HEK293 (cell line): ENCODE data around the gene TGFBRAP1.
"Not testable (repeated sequence)": the region's sequence is repeated elsewhere in the genome, so short reads cannot be mapped to it uniquely, and the experiment has no call there.

Experiments used
- CTCF ChIA-PET: fragments of 350-600 bp; formaldehyde crosslinking; extraction: SDS; loops from one replicate; lab custom pipeline; 2021; ENCODE audit warnings: antibody characterized with exemption; lab: Yijun Ruan, JAX
- POLR2A ChIA-PET: fragments of 300-600 bp; formaldehyde crosslinking; extraction: SDS; loops from one replicate; lab custom pipeline; 2020; ENCODE audit warnings: antibody characterized with exemption, inconsistent platforms; lab: Yijun Ruan, JAX
- H3K27ac ChIP-seq: fragments of 200-500 bp; sonication (Bioruptor generic); 2 replicates; pipeline ENCODE4 v1.5.1; 2014; ENCODE audit warnings: low read depth, low read length, control low read depth, inconsistent platforms; ENCODE audit errors: extremely low read depth
- H3K36me3 ChIP-seq, 2 experiments: fragments of 200-500 bp in 1 of 2; sonication (Bioruptor generic) in 1 of 2; 1 replicate in 1 of 2; 2 replicates in 1 of 2; pipeline ENCODE4 v1.5.1; 2014 to 2017; ENCODE audit warnings: inconsistent platforms in 2 of 2, low read length in 2 of 2; ENCODE audit not compliant: control insufficient read depth in 2 of 2, insufficient read depth in 1 of 2
- H3K4me1 ChIP-seq: fragments of 200-500 bp; sonication (Bioruptor generic); 2 replicates; pipeline ENCODE4 v1.5.1; 2014; ENCODE audit warnings: mild to moderate bottlenecking, low read length, inconsistent platforms; ENCODE audit not compliant: control insufficient read depth, insufficient read depth
- H3K4me3 ChIP-seq: 2 replicates; pipeline ENCODE4 v1.5.1; 2011; ENCODE audit warnings: low read depth, mild to moderate bottlenecking, control low read depth, low read length, moderate library complexity
- H3K9me3 ChIP-seq: fragments of 200-500 bp; sonication (Bioruptor generic); 2 replicates; pipeline ENCODE4 v1.5.1; 2014; ENCODE audit warnings: low read depth, low read length, inconsistent platforms; ENCODE audit not compliant: control insufficient read depth, insufficient read depth
- GFI1B ChIP-seq: fragments of 450-650 bp; formaldehyde crosslinking; IDR thresholded peaks from 2 replicates; pipeline ENCODE4 v1.5.1; 2016; ENCODE audit warnings: missing biosample characterization, missing genetic modification characterization
- GLI4 ChIP-seq: fragments of 450-650 bp; formaldehyde crosslinking; IDR thresholded peaks from 2 replicates; pipeline ENCODE4 v1.5.1; 2016; ENCODE audit warnings: missing biosample characterization, missing genetic modification characterization
- HOXA7 ChIP-seq: sonication (generic); formaldehyde crosslinking; IDR thresholded peaks from 2 replicates; pipeline ENCODE4 v1.8.1; 2022; ENCODE audit warnings: missing genetic modification reagents, borderline replicate concordance
- MZF1 ChIP-seq: fragments of 450-650 bp; formaldehyde crosslinking; IDR thresholded peaks from 2 replicates; pipeline ENCODE4 v1.5.1; 2017; ENCODE audit warnings: missing biosample characterization, missing genetic modification characterization, borderline replicate concordance
- SCRT2 ChIP-seq: fragments of 450-650 bp; formaldehyde crosslinking; IDR thresholded peaks from 2 replicates; pipeline ENCODE4 v1.5.1; 2016; ENCODE audit warnings: missing biosample characterization, missing genetic modification characterization
- WT1 ChIP-seq: fragments of 450-650 bp; formaldehyde crosslinking; IDR thresholded peaks from 2 replicates; pipeline ENCODE4 v1.5.1; 2016; ENCODE audit warnings: missing biosample characterization, missing genetic modification characterization
- ZBTB21 ChIP-seq: fragments of 450-650 bp; formaldehyde crosslinking; IDR thresholded peaks from 2 replicates; pipeline ENCODE4 v1.5.1; 2017; ENCODE audit warnings: missing biosample characterization, missing genetic modification characterization
- ZBTB44 ChIP-seq: fragments of 450-650 bp; IDR thresholded peaks from 2 replicates; pipeline ENCODE4 v1.5.1; 2018; ENCODE audit warnings: missing biosample characterization, mild to moderate bottlenecking, missing genetic modification characterization
- ZIC2 ChIP-seq: fragments of 450-650 bp; formaldehyde crosslinking; IDR thresholded peaks from 2 replicates; pipeline ENCODE4 v1.5.1; 2016; ENCODE audit warnings: missing biosample characterization, missing genetic modification characterization
- ZNF132 ChIP-seq: fragments of 450-650 bp; formaldehyde crosslinking; IDR thresholded peaks from 2 replicates; pipeline ENCODE4 v1.5.1; 2017; ENCODE audit warnings: missing biosample characterization, missing genetic modification characterization, borderline replicate concordance
- ZNF155 ChIP-seq: fragments of 450-650 bp; formaldehyde crosslinking; IDR thresholded peaks from 2 replicates; pipeline ENCODE4 v1.5.1; 2016; ENCODE audit warnings: missing biosample characterization, missing genetic modification characterization
- ZNF202 ChIP-seq: fragments of 450-650 bp; formaldehyde crosslinking; IDR thresholded peaks from 2 replicates; pipeline ENCODE4 v1.5.1; 2016; ENCODE audit warnings: missing biosample characterization, missing genetic modification characterization, borderline replicate concordance
- ZNF426 ChIP-seq: fragments of 450-650 bp; formaldehyde crosslinking; IDR thresholded peaks from 2 replicates; pipeline ENCODE4 v1.5.1; 2017; ENCODE audit warnings: missing biosample characterization, missing genetic modification characterization, mild to moderate bottlenecking, inconsistent platforms, moderate library complexity
- ZNF518A ChIP-seq: fragments of 450-650 bp; formaldehyde crosslinking; conservative IDR thresholded peaks from 2 replicates; pipeline ENCODE4 v1.5.1; 2016; ENCODE audit warnings: low read depth, missing biosample characterization, missing genetic modification characterization
- ZNF521 ChIP-seq: fragments of 450-650 bp; formaldehyde crosslinking; IDR thresholded peaks from 2 replicates; pipeline ENCODE4 v1.5.1; 2017; ENCODE audit warnings: missing biosample characterization, mild to moderate bottlenecking, missing genetic modification characterization
- ZNF664 ChIP-seq: fragments of 450-650 bp; formaldehyde crosslinking; IDR thresholded peaks from 2 replicates; pipeline ENCODE4 v1.5.1; 2016; ENCODE audit warnings: missing biosample characterization, missing genetic modification characterization
- TF ChIP-seq, protein P1 (sequence below): fragments of 450-650 bp; formaldehyde crosslinking; IDR thresholded peaks from 2 replicates; pipeline ENCODE4 v1.5.1; 2017; ENCODE audit warnings: missing biosample characterization, missing genetic modification characterization
- TF ChIP-seq, protein P2 (sequence below): fragments of 450-650 bp; formaldehyde crosslinking; IDR thresholded peaks from 2 replicates; pipeline ENCODE4 v1.5.1; 2016; ENCODE audit warnings: missing biosample characterization, missing genetic modification characterization, borderline replicate concordance

The TGFBRAP1 gene

DNA sequence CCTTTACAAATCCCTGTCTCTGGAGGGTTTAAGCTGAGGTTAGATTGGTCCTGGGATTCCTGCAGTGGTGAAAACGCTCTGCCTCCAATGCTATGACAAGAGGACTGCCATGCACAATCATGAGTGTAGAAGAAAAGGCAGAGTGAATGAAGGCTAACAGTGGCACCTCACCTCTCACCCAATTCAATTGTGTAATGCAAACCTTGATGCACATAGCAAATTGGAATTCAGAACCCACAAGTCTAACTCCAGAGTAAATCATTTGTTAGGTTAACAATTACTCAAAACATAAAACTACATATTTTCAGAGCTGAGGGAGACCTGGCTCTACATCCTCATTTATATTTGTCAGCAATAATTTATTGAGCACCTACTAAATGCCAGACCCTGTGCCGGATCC is 1.8 kb downstream of the TGFBRAP1 start:
- no peak overlapping the region for H3K27ac ChIP-seq
- peak; percentile 40; the same call in 1 of the 2 replicates for TF ChIP-seq ZNF664 (tag by site-specific recombination)
- TF ChIP-seq, protein P1, sequence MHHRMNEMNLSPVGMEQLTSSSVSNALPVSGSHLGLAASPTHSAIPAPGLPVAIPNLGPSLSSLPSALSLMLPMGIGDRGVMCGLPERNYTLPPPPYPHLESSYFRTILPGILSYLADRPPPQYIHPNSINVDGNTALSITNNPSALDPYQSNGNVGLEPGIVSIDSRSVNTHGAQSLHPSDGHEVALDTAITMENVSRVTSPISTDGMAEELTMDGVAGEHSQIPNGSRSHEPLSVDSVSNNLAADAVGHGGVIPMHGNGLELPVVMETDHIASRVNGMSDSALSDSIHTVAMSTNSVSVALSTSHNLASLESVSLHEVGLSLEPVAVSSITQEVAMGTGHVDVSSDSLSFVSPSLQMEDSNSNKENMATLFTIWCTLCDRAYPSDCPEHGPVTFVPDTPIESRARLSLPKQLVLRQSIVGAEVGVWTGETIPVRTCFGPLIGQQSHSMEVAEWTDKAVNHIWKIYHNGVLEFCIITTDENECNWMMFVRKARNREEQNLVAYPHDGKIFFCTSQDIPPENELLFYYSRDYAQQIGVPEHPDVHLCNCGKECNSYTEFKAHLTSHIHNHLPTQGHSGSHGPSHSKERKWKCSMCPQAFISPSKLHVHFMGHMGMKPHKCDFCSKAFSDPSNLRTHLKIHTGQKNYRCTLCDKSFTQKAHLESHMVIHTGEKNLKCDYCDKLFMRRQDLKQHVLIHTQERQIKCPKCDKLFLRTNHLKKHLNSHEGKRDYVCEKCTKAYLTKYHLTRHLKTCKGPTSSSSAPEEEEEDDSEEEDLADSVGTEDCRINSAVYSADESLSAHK (tag by site-specific recombination): no peak
- ChIA-PET CTCF (interaction anchor here (0.6 kb wide), 1 partner anchor 17 kb away, joined by 3 read pairs; no protein-coding TSS in a partner anchor), POLR2A (interaction anchor here (1.0 kb wide), 1 partner anchor 10 kb away, joined by 3 read pairs; the partner anchor contains the start of gene C2orf49)
- H3K9me3 ChIP-seq: no peaks in the 10 kb centered on the region
- H3K4me1 ChIP-seq: 0 out of 2 replicates have a peak, but pooled peaks cover 4% of the 10 kb centered on the region
- peaks cover 0 to 5% of the 10 kb centered on the region in 2 experiments; a peak in 1 of 3 replicates for H3K36me3 ChIP-seq
- no peak overlapping the region for H3K4me3 ChIP-seq

GRCh38 chr2:105327271-105327670 is 2.3 kb downstream of the TGFBRAP1 start:
- POLR2A ChIA-PET: interaction anchor here (0.6 to 1.0 kb wide), 2 partner anchors 10 to 1028 kb away, joined by 3 to 4 read pairs; partner anchors contain the start of gene C2orf49

GRCh38 chr2:105325389-105325963 is 4.1 kb downstream of the TGFBRAP1 start:
- ChIA-PET CTCF (interaction anchor here (0.9 kb wide), 1 partner anchor 31 kb away, joined by 5 read pairs; no protein-coding TSS in a partner anchor), POLR2A (no interaction called here)
- H3K4me1 ChIP-seq: peaks cover 8% of the 10 kb centered on the region
- no peak overlapping the region for H3K27ac ChIP-seq
- no peak overlapping the region for H3K4me3 ChIP-seq
- no peaks in the 10 kb centered on the region for H3K9me3 ChIP-seq
- peaks cover 0 to 5% of the 10 kb centered on the region in 2 experiments; a peak in 1 of 3 replicates for H3K36me3 ChIP-seq
- TF ChIP-seq ZNF518A (tag by site-specific recombination) (no peak), ZNF521 (tag by site-specific recombination) (no peak), GFI1B (no peak), ZBTB44 (tag by site-specific recombination) (no peak), ZNF202 (tag by site-specific recombination) (no peak), ZNF155 (tag by site-specific recombination) (no peak), WT1 (tag by site-specific recombination) (no peak), ZBTB21 (tag by site-specific recombination) (no peak), ZIC2 (tag by site-specific recombination) (peak; percentile 55), ZNF132 (tag by site-specific recombination) (no peak), ZNF426 (no peak), GLI4 (tag by site-specific recombination) (no peak), HOXA7 (CRISPR knock-in tag) (no peak), MZF1 (tag by site-specific recombination) (no peak), SCRT2 (tag by site-specific recombination) (peak; percentile 52; the same call in 1 of the 2 replicates)
- TF ChIP-seq, protein P2, sequence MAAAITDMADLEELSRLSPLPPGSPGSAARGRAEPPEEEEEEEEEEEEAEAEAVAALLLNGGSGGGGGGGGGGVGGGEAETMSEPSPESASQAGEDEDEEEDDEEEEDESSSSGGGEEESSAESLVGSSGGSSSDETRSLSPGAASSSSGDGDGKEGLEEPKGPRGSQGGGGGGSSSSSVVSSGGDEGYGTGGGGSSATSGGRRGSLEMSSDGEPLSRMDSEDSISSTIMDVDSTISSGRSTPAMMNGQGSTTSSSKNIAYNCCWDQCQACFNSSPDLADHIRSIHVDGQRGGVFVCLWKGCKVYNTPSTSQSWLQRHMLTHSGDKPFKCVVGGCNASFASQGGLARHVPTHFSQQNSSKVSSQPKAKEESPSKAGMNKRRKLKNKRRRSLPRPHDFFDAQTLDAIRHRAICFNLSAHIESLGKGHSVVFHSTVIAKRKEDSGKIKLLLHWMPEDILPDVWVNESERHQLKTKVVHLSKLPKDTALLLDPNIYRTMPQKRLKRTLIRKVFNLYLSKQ (tag by site-specific recombination): no peak

More at GRCh38 chr2:105327271-105327670, 2.3 kb downstream of the TGFBRAP1 start:
- H3K27ac ChIP-seq, H3K36me3 ChIP-seq, H3K4me1 ChIP-seq, H3K9me3 ChIP-seq, CTCF ChIA-PET, H3K4me3 ChIP-seq: not testable (repeated sequence)
